Measurements from ENCODE around the gene KCNB1.

DNA sequence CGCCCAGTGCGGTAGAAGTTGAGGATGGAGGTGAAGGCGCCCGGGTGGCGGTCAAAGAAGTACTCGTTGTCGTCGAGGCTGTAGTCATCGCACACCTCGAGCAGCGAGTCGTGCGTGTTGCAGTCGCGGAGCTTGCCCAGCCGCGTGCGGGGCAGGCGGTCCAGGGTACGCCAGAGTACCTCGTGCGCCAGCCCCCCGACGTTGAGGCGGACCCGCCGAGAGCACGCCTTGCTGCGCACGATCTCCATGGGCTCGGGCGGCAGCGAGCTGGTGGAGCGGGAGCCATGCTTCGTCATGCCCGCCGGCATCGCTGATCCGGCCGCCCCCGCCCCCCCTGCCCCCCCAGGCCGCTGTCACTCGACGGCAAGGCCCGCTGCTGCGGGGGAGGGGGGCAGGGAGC lies 295 bp downstream of the KCNB1 start:
- TF ChIP-seq ZNF274 (IDR thresholded peaks at IDR 0.05; ENCODE audit: low read depth, low read length) (no peak), YY1 (IDR thresholded peaks at IDR 0.05; ENCODE audit: insufficient read depth, insufficient read length) (no peak)

Data from NT2/D1 (cell line).